PFSK-1 (cell line): ENCODE measurements around the gene PDE4B.

Experiments used
- POLR2AphosphoS5 ChIP-seq: IDR thresholded peaks from 2 replicates; pipeline ENCODE4 v1.6.1; 2012; ENCODE audit warnings: low read depth, mild to moderate bottlenecking, control low read depth, low read length, moderate library complexity
- REST ChIP-seq, 2 experiments: IDR thresholded peaks; 2 replicates each; pipeline versions ENCODE4 v1.6.1 to v1.8.0; 2011 to 2012; ENCODE audit warnings: low read depth in 2 of 2, low read length in 2 of 2, control low read depth in 1 of 2, inconsistent platforms in 1 of 2, mild to moderate bottlenecking in 1 of 2, moderate library complexity in 1 of 2; ENCODE audit not compliant: insufficient read depth in 1 of 2

- no peak for TF ChIP-seq REST (IDR thresholded peaks at IDR 0.05; ENCODE audit: insufficient read depth in 1 of 2, low read depth in 2 of 2, low read length in 2 of 2)
- TF ChIP-seq POLR2AphosphoS5, result no peak
Observed at GRCh38 chr1:66334318-66334717, 541.6 kb downstream of the PDE4B start.
